T1000 (cell line): ENCODE data around the gene TMEM63A.
"Not testable (repeated sequence)": the region's sequence is repeated elsewhere in the genome, so short reads cannot be mapped to it uniquely, and the experiment has no call there.

Source experiments
- DNase-seq: peaks from one replicate; lab custom pipeline; 2025; ENCODE audit warnings: mixed read lengths; lab: John Stamatoyannopoulos, UW

The TMEM63A gene

DNA sequence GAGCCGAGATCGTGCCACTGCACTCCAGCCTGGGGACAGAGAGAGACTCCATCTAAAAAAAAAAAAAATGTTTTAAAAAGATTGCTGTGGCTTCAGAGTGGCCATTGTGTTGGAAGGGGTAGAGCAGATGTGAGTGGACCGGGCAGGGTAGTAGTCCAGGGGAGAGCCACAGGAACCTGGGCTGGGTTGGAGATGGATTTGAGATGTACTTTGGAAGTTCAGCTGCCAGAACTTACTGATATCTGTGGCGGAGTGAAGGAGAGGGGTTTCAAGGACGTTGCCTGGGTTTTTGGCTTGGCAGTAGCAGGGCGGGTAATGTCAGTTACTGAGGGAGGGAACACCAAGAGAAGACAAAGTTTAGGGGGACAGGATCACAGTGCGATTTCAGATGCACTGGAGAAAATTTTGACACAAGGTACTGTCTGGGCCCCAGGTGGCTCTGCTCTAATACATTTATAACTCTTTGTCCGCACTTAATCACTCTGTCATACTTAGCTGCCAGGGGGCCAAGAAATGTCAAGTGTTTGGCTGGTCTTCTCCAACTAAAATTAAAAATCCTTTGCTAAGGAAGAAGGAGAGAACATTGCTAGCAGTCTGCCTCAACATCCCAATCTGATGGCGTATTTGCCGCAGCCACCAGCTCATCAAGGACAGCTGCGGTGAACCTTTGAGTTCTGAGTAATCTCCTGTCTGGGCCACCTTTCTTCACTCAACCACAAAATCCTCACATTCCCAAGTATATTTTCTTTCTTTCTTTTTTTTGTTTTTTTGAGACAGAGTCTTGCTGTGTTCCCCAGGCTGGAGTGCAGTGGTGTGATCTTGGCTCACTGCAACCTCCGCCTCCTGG is 62.6 kb downstream of the TMEM63A start:
- DNase-seq: no peak

DNA sequence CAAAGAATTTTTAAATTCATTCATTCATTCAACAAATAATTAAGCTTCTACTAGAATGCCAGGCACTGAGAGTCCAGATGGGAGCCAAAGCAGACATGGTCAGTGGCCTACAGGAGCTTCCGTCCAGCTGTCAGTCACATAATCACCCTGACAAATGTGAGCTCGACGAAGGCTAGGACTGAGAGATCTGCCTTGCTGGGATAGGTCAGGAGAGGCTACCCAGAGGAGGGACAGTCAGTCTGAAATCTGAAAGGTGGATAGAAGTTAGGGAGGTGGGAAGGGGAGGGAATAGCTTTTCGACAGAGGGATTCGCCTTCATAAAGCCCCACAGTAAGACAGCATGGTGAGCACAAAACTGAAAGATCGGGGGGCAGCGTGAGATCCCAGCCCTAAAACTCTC is 64.0 kb downstream of the TMEM63A start:
- DNase-seq: no peak

DNA sequence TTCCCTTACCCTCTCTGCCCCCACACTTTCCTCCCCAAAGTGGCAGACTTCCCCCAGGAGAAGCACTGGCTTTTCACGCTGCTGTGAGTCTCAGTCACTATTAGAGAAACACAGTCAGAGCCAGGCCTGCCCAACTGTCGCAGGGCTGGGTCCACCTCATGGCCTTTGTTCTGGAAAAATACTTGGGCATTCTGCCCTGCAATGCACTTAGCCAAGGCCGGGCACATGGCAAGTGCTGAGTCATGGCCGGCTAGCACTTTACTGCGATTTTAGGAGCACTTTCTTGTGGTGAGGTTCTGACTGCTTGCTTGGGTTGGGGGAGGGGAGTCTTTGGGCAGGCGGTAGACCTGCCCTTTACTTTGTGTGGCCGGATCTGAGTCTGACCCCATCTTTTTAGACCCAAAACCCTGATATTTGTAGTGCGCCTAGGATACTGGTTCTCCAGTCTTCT is 64.5 kb downstream of the TMEM63A start:
- DNase-seq: peak; percentile 70

DNA sequence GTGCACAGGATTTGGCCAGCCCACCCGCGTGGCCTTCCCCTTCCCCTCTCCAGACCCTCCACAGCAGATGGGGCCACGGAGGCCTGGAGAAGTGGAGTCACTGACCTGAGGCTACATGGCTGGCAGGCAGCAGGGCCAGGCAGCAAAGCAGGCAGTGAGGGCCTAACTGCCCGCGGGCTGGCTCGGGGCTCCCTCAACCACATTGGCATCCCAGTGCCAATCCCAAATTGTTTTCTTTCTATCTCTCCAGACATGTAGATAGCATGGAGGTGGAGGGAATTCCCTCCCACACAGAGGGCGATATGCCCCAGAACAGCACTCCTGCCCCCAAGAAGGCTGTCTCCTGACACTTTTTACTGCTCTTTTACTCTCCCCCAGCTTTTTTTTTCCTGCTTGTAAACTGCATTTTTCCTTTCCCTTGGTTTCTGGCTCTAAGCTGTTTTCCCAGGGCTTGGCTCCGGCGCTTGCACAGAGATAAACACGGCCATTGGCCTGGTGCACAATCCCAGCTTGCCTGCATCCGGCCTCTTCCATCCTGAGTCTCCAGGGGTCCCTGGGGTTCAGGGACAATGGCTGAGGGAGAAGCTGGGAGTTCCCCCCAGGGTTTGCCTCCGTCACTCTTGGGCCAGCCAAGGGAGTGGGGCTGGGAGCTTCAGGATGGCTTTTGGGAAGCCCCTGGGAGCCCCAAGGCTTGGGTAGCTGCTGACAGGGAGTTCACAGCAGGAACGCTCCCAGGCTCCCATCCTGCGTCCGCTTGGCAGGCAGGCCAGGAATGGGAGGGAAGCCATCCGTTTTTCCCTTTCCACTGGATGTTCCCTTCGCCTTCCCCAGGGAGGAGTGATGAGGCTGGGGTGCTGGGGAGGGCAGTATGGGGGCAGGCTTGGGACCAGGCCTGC is 65.3 kb downstream of the TMEM63A start:
- no peak for DNase-seq

DNA sequence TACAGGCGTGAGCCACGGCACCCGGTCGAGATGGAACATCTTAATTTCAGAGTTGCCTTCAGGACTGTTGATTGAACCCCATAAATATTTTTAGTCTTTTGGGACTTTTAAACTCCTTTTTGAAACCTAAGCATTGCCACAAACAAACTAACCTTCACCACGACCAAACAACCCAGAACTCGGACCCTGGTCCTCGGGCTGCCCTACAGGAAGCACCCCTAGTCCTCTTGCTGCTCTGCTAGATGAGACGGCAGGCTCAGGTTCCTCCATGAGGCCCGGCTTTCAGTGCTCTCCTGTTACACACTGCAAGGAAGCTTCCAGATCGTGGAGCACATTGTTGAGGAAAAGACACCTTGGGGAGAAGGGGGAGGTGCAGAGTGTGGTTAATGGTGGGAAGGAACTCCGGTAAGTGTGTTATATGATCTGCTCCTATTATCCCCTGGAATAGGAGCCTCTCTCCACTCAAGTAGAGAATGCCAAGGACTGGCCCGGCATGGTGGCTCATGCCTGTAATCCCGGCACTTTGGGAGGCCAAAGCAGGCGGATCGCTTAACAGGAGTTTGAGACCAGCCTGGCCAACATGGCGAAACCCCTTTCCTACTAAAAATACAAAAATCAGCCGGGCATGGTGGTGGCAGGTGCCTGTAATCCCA is 66.5 kb downstream of the TMEM63A start:
- DNase-seq: no peak

DNA sequence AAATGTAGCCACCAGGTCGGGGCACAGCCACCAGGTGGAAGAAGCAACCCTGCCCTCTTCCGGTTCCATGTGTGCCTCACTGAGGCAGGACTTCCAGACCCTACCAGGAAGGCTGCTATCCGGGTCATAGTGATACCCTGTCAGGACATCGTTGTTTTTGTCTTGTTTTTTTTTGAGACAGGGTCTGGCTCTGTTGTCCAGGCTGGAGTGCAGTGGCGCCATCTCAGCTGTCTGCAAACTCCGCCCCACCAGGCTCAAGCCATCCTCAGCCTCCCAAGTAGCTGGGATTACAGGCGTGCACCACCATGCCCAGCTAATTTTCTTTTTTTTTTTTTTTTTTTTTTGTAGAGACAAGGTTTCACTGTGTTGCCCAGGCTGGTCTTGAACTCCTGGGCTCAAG is 67.1 kb downstream of the TMEM63A start:
- not testable (repeated sequence) for DNase-seq

DNA sequence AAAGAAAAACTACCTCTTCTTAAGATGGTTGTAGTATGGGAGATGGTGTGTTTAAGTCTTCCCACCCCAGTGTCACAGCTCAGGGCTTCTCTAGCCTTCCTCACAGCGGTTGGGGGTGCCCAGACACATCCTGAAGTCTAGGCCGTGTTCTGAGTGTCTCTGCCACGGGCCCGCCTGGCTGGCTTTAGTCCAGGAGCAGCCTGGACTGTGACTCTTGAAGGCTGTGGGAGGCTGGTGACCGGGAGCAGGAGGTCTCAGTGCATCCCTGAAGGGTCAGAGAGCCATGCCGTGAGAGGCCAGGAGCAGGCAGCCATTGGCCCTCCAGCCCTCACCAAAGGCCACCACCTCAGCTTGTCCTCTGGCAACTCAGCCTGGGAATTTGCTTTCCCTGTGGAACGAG is 67.8 kb downstream of the TMEM63A start:
- no peak for DNase-seq

DNA sequence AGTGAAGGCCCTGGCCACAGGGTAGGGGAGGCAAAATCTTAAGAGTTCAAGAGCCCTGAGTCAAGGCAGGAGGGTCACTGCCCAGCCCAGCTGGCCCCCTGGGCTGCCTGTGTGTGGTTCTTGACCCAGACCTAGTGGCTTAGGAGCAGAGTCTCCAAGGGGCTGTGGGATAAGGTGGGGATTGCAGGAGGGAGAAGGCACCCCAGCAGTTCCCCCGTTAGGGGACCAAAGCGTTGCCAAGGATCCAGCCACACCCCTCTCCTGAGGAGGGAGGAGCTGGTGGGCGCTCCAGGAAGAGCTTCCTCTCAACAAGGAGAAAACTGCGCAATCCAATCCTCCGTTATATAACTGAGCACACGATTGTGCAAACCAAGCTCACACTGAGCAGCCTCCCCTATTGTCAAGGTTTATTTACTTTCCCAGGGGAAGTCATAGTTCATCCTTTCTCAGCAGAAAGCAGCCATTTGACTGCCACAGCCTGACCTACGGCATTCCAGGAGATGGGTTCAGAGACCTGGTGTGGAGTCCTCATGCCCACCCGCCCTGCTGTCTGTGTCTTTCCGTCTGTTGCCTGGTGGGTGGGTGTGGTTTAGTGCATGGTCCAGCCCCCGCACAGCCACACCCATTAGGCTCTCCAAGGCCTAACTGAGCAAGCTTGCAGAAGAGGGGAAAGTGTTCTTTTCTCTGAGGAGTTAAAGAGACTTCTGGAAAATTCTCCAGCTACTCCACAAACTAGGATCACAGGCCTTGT is 68.8 kb downstream of the TMEM63A start:
- DNase-seq: no peak

DNA sequence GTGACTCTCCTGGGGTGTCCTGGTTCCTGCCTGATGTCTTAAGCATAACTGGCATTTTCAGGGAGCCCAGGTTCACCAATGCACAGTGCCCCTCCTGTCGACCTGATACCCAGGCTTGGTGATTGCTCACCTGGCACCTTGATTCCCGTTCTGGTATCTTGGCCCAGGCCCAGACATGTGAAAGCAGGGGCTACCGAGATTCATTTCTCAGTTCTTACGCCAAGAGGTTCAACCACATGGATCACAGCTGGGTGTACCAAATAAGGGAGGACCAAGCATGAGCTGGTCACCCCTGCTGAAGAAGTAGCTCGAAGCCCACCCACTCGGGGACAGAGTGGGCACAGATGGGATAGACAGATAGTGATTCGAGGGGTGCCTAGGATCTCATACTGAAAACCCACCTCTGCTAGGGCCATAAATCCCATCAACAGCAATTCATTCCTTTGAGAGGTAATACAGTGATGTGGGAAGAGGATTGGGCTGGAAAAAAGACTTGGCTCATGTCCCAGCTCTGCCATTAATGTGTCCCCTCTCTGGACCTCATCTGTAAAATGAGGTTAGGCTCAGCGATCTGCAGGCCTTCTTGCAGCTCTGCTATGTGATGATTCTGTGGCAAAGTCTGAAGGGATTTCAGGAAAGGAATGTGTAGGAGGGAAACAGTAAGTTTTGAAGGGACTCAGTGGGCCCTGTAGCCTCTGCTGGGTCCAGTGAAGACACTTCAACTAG is 69.5 kb downstream of the TMEM63A start:
- DNase-seq: no peak

DNA sequence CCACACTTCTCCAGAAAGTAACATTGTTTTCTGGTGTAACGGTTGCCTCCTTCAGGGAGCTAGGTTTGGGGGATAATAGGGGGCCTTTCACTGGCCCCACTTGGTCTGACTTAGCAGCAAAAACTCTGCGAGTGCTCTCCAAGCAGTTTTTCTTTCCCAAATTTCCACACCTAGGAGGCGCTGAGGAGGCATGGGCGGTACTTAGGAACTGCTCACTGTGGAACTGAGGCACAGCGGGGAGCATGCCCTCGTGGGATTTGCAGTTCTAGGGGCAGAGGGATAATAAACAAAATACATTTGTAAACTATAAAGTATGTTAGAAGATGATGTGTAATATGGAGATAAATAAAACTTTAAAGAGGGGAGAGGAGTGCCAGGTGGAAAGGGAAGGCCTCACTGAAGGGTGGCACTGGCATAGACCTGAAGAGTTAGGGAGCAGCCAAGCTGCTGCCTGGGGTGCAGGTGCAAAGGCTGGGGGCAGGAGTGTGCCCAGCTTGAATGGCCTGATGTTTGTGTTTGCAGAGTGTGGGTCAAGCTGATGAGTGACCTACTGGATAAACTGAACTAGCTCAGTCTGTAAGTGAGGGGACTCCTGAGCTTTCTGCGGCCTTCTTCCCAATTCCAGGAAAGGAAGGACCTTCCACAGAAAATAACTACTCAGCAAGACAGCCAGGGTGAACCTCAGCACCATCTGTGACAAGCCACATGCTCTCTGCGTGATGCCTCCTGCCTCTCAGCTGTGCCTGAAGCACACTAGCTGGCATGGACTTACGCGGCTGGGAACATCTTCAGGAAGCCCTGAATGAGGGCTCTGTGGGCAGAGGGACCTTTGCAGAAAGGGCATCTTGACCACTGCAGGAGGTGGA is 70.3 kb downstream of the TMEM63A start:
- DNase-seq: no peak

DNA sequence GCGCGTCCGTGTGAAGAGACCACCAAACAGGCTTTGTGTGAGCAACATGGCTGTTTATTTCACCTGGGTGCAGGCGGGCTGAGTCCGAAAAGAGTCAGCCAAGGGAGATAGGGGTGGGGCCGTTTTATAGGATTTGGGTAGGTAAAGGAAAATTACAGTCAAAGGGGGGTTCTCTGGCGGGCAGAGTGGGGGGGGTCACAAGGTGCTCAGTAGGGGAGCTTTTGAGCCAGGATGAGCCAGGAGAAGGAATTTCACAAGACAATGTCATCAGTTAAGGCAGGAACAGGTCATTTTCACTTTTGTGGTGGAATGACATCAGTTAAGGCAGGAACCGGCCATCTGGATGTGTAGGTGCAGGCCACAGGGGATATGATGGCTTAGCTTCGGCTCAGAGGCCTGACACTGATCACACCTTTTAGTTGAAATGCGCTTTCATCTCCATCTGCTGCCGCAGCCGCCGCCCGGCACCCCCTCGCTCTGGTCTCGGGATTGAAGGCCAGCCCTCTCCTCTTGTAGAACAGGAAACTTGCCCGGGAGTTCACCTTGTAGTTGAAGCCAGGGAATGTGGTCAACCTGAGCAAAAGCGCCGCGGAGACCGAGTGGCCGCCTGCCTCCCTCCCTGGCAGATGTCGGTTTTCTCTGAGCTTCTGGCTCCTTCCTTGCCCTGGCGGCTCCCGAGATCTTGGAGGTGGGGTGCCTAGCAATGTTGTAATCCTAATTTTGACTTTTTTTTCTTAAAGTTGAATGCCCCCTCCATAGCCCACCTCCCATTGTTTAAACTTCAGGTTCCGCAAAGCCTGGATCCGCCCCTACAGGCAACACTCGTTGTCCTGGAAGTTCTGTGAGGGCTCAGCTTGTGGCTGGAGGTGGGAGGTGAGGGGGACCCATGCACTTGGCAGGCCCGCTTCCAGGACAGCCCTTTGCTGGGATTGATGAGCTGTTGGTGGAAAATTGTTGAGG is 71.3 kb downstream of the TMEM63A start:
- not testable (repeated sequence) for DNase-seq

DNA sequence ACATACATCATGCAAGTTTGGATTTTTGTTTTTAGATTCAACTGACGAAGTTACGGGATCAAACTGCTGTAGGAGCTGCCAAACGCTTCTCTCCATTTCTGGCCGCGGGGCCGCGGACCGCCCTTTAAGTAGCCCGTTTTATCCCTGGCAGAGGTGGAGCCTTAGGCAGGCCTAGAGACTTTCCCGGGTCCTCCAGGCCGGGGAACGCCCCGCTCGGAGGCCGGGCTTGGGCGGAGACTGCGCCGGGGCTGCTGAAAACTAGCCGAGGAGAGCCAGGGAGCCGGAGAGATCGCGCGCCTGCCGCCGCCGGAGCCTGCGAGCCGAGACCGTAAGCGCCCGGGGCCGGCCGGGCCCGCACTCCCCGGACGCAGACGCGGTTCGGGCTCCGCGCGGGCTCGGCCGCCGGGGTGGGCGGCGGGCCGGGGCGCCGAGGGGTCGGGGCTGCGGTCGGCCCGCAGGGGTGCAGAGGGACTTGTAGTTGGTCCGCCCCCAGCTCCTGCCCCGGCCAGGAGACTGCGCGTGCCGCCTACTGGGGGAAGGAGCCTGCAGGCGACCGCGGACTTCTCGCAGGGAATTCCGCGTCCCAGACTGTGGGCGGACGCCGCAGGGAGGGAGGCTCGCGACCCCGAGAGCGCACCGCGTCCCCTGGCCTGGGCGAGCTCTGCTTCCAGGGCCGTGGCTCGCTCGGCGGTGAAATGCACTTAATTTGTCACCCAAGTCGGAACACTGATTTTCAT is 72.2 kb downstream of the TMEM63A start, which contains the start of gene EPHX1:
Gene EPHX1 (plus strand): TSS at position 283 of the 737 bp plus-strand sequence. CDS start 18,606 bp downstream, outside the sequence.
- DNase-seq: peak; percentile 84

DNA sequence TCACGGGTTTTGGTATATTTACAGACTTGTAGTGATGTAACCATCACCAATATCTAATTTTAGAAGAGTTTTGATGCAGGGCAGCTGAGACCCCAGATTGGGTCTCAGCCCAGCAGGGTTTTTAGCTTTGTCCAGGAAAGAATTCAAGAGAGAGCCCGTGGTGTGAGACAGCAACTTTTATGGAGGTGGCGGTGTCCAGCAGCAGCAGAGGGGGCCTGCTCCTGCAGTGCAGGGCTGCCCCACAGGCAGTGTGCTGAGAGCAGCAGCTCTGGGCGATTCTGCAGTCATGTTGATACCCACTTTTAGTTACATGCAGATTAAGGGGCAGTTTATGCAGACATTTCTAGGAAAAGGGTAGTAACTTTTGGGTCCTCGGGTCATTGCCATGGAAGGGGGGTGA is 74.0 kb downstream of the TMEM63A start:
- DNase-seq: no peak

DNA sequence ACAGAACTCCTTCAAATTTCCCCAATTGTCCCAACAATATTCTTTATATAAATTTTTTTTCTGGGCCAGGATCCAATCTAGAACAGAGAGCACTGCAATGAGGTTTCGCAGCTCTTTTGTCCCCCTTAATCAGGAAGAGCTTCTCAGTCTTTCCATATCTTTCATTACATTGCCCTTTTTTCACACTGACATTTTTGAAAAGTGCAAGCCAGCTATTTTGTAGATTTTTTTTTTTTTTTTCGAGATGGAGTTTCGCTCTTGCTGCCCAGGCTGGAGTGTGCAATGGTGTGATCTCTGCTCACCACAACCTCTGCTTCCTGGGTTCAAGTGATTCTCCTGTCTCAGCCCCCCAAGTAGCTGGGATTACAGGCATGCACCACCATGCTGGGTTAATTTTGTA is 75.4 kb downstream of the TMEM63A start:
- not testable (repeated sequence) for DNase-seq

DNA sequence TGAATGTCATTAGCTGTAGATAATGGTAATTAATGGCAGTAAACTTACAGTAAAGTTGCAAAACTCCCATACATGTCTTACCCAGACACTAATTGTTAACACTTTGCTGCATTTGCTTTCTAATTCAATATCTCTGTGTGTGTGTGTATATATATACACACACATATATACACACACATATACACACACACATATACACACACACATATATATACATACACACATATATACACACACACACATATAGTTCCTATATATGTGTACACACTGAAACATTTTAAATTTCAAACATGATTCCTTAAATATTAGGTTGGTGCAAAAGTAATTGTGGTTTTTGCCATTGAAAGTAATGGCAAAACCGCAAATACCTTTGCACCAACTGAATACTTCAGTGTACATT is 75.9 kb downstream of the TMEM63A start:
- DNase-seq: no peak

DNA sequence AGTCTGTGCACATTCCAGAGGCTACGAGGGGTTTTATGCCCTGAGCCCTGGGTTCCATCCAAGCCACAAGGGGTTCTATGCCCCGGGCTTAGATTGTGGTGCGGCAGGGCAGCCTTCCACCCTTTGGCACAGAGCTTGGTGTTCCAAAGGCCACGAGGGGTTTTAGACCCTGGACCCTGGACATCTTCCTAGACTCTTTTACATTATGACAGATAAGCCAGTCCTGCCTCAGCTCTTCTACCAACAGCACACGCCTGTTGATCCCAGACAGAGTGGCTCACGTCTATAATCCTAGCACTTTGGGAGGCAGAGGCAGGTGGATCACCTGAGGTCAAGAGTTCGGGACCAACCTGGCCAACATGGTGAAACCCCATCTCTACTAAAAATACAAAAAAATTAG is 81.0 kb downstream of the TMEM63A start:
- DNase-seq: not testable (repeated sequence)

DNA sequence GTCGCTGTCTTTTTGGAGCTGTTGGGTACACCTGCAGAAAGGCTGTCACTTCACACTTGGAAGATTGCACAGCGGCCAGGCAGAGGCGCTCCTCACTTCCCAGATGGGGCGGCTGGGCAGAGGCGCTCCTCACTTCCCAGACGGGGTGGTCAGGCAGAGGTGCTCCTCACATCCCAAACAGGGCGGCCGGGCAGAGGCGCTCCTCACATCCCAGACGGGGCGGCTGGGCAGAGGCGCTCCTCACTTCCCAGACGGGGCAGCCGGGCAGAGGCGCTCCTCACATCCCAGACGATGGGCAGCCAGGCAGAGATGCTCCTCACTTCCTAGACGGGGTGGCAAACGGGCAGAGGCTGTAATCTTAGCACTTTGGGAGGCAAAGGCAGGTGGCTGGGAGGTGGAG is 86.1 kb downstream of the TMEM63A start:
- DNase-seq: not testable (repeated sequence)
